HUDEP-2 (cell line): ENCODE data around the gene ZNF771.
"Not testable (repeated sequence)": the region's sequence is repeated elsewhere in the genome, so short reads cannot be mapped to it uniquely, and the experiment has no call there.

ENCODE experiments used
- DNase-seq, 76 experiments: peaks; one replicate each; lab custom pipeline; 2025; ENCODE audit not compliant: unreplicated experiment in 76 of 76; lab: John Stamatoyannopoulos, UW

ZNF771 gene

GRCh38 chr16:30458561-30459394, 51.4 kb downstream of the ZNF771 start:
- peak in 4 of 76 experiments; percentile 10 to 30 (median 16) for DNase-seq

- DNase-seq, result no peak
Observed at GRCh38 chr16:30459456-30459855, 52.0 kb downstream of the ZNF771 start.

GRCh38 chr16:30461426-30461825, 54.0 kb downstream of the ZNF771 start:
- DNase-seq, result not testable (repeated sequence)

GRCh38 chr16:30464078-30464477, 56.7 kb downstream of the ZNF771 start:
- no peak for DNase-seq
